Trophoblast cell (in vitro differentiated cells and primary cell): ENCODE data around the gene AKAP13.
"Not testable (repeated sequence)": the region's sequence is repeated elsewhere in the genome, so short reads cannot be mapped to it uniquely, and the experiment has no call there.

Experiments
- DNase-seq, 2 donors: peaks; one replicate each; pipeline ENCODE4 v3.0.0-alpha.2; 2016
- H2AFZ ChIP-seq: 2 replicates; pipeline ENCODE4 v1.6.1; 2013; ENCODE audit warnings: low read length, moderate library complexity, mild to moderate bottlenecking; ENCODE audit not compliant: insufficient read depth, poor library complexity
- H2AK5ac ChIP-seq: 2 replicates; pipeline ENCODE4 v1.6.1; 2013; ENCODE audit warnings: mild to moderate bottlenecking, low read length
- H2BK120ac ChIP-seq: 2 replicates; pipeline ENCODE4 v1.6.1; 2013; ENCODE audit warnings: low read length, mild to moderate bottlenecking, moderate library complexity; ENCODE audit not compliant: insufficient read depth, poor library complexity
- H2BK12ac ChIP-seq: 2 replicates; pipeline ENCODE4 v1.6.1; 2013; ENCODE audit warnings: mild to moderate bottlenecking, low read length, moderate library complexity
- H2BK5ac ChIP-seq: 2 replicates; pipeline ENCODE4 v1.6.1; 2013; ENCODE audit warnings: low read length, low read depth, moderate library complexity, mild to moderate bottlenecking; ENCODE audit not compliant: poor library complexity
- H3K14ac ChIP-seq: 2 replicates; pipeline ENCODE4 v1.6.1; 2013; ENCODE audit warnings: mild to moderate bottlenecking, low read length
- H3K18ac ChIP-seq: 2 replicates; pipeline ENCODE4 v1.6.1; 2013; ENCODE audit warnings: mild to moderate bottlenecking, low read length
- H3K23ac ChIP-seq: 2 replicates; pipeline ENCODE4 v1.6.1; 2013; ENCODE audit warnings: low read length
- H3K27ac ChIP-seq: 2 replicates; pipeline ENCODE4 v1.5.1; 2013; ENCODE audit warnings: low read depth, mild to moderate bottlenecking, inconsistent platforms, low read length, moderate library complexity
- H3K27me3 ChIP-seq: 2 replicates; pipeline ENCODE4 v1.6.1; 2013; ENCODE audit warnings: inconsistent platforms, mild to moderate bottlenecking, low read length, moderate library complexity; ENCODE audit not compliant: insufficient read depth
- H3K36me3 ChIP-seq, 2 experiments: 1 replicate in 1 of 2; 2 replicates in 1 of 2; pipeline ENCODE4 v1.6.1; 2013; ENCODE audit warnings: low read length in 2 of 2, mild to moderate bottlenecking in 2 of 2, moderate library complexity in 1 of 2; ENCODE audit not compliant: insufficient read depth in 2 of 2, control insufficient read depth in 1 of 2
- H3K4ac ChIP-seq: 2 replicates; pipeline ENCODE4 v1.6.1; 2013; ENCODE audit warnings: low read depth, mild to moderate bottlenecking, low read length, moderate library complexity
- H3K4me1 ChIP-seq, 2 experiments: 1 replicate in 1 of 2; 2 replicates in 1 of 2; pipeline ENCODE4 v1.6.1; 2013; ENCODE audit warnings: low read length in 2 of 2, mild to moderate bottlenecking in 2 of 2, moderate library complexity in 1 of 2; ENCODE audit not compliant: insufficient read depth in 2 of 2, control insufficient read depth in 1 of 2
- H3K4me2 ChIP-seq: 2 replicates; pipeline ENCODE4 v1.6.1; 2013; ENCODE audit warnings: inconsistent platforms, mild to moderate bottlenecking, low read length, moderate library complexity
- H3K4me3 ChIP-seq: 2 replicates; pipeline ENCODE4 v1.5.1; 2013; ENCODE audit warnings: mild to moderate bottlenecking, low read depth, low read length, inconsistent platforms
- H3K79me1 ChIP-seq: one replicate; pipeline ENCODE4 v1.6.1; 2013; ENCODE audit warnings: low read length
- H3K79me2 ChIP-seq: 2 replicates; pipeline ENCODE4 v1.6.1; 2013; ENCODE audit warnings: low read length, mild to moderate bottlenecking; ENCODE audit not compliant: control insufficient read depth, insufficient read depth, poor library complexity
- H3K9ac ChIP-seq: 2 replicates; pipeline ENCODE4 v1.6.1; 2013; ENCODE audit warnings: mild to moderate bottlenecking, low read length
- H3K9me3 ChIP-seq: 2 replicates; pipeline ENCODE4 v1.6.1; 2013; ENCODE audit warnings: low read depth, mild to moderate bottlenecking, control low read depth, inconsistent platforms, low read length; ENCODE audit not compliant: insufficient read depth
- H4K12ac ChIP-seq: 2 replicates; pipeline ENCODE4 v1.6.1; 2013; ENCODE audit warnings: low read depth, mild to moderate bottlenecking, low read length, moderate library complexity
- H4K8ac ChIP-seq: 2 replicates; pipeline ENCODE4 v1.6.1; 2013; ENCODE audit warnings: low read depth, mild to moderate bottlenecking, low read length, moderate library complexity
- H4K91ac ChIP-seq: one replicate; pipeline ENCODE4 v1.6.1; 2013; ENCODE audit warnings: low read depth, mild to moderate bottlenecking, low read length, moderate library complexity
- WGBS: extraction: QIAGEN DNeasy Blood & Tissue Kit; methylation state at CpG from one replicate; pipeline ENCODE4 v1.1.7; 2013; ENCODE audit warnings: missing lambda C conversion rate; ENCODE audit not compliant: insufficient read length, insufficient coverage; ENCODE audit errors: extremely low coverage; 5-methylcytosine and 5-hydroxymethylcytosine counted together

The AKAP13 gene

DNA sequence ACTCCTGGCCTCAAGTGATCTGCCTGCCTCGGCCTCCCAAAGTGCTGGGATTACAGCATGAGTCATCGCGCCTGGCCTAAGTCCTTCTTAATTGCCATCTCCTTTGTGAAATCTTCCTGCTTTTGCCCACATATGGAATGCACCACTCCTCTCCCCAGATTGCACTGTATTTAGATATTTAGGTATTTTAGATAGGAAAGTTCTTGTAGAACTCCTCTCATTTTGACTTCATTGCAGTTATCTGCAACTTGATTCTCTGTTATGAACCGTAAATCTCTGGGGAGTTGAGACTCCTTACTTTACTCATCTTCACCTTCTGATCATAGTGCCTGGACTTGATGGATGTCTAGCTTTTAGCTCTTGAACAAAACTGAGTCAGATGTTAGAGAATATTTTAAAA, 150.7 kb downstream of the AKAP13 start:
- no peak overlapping the region for H4K12ac ChIP-seq
- H3K36me3 ChIP-seq, result peaks cover 2 to 17% of the 10 kb centered on the region in 2 experiments
- no peak overlapping the region for H3K9ac ChIP-seq
- H3K27me3 ChIP-seq, result no peaks in the 10 kb centered on the region
- no peak for DNase-seq
- H3K18ac ChIP-seq, result no peak overlapping the region
- H2AFZ ChIP-seq, result no peak overlapping the region
- no peaks in the 10 kb centered on the region for H3K4me1 ChIP-seq
- no peak overlapping the region for H3K4me2 ChIP-seq
- no peak overlapping the region for H3K4me3 ChIP-seq
- H4K91ac ChIP-seq, result no peak overlapping the region
- no peak overlapping the region for H2BK5ac ChIP-seq
- no peaks in the 10 kb centered on the region for H3K79me2 ChIP-seq
- no peaks in the 10 kb centered on the region for H3K9me3 ChIP-seq
- H2BK12ac ChIP-seq, result no peak overlapping the region
- no peak overlapping the region for H4K8ac ChIP-seq
- no peak overlapping the region for H3K27ac ChIP-seq
- no peak overlapping the region for H3K4ac ChIP-seq
- no peak overlapping the region for H3K23ac ChIP-seq
- WGBS, result no CpG with 5 or more reads among the region's 4 CpGs
- no peak overlapping the region for H2AK5ac ChIP-seq
- no peaks in the 10 kb centered on the region for H3K79me1 ChIP-seq
- H2BK120ac ChIP-seq, result no peak overlapping the region
- H3K14ac ChIP-seq, result no peak overlapping the region

DNA sequence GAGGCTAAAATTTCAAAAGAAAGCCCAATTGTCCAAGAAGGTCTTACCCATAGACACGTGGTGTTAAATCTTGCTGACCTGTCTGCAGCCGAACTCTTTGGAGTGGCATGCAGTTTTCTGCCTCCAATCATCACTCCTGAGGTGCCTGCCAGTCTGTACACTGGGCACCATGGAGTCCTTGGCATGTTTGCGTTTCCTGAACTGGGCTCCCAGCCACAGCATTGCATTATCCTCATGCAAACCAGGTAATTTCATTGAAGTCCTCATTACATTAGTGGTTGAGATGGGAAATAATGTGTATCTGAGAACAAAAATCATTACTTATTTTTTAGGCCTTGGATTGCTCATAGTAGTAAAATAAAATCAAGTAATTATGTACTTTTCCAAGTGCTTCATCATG, 152.3 kb downstream of the AKAP13 start:
- no peak overlapping the region for H2BK120ac ChIP-seq

DNA sequence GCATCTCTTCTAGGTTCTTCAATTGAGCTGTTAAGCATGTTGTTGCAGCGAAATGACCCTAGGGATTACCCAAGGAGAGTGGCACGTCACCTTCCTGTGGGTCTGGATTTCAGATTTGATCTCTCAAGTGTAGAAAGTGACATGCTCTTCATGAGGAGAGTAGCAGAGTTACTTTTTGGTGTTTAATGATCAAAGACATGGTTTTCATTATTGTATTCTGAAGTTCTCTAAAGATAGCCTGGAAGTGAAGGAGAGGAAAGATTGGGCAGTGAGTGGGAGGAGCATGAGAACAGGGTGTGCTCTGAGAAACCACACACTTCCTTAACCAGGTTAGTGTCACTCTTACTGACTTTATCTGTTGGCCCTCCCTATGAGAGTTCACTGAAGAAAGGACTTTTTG, 153.6 kb downstream of the AKAP13 start:
- H3K23ac ChIP-seq, result no peak overlapping the region
- no peak overlapping the region for H2BK12ac ChIP-seq
- no peak for DNase-seq

More for the DNA sequence above, 152.3 kb downstream of the AKAP13 start:
- Histone ChIP-seq H3K18ac (no peak overlapping the region), H3K36me3 (peaks cover 2 to 14% of the 10 kb centered on the region in 2 experiments), H3K4me1 (no peaks in the 10 kb centered on the region), H4K91ac (no peak overlapping the region), H3K9me3 (no peaks in the 10 kb centered on the region), H3K79me1 (no peaks in the 10 kb centered on the region), H2BK12ac (no peak overlapping the region), H2BK5ac (no peak overlapping the region), H4K12ac (no peak overlapping the region), H3K4ac (no peak overlapping the region), H3K4me3 (no peak overlapping the region), H4K8ac (no peak overlapping the region), H3K27ac (no peak overlapping the region), H3K9ac (no peak overlapping the region), H2AFZ (no peak overlapping the region), H3K23ac (no peak overlapping the region), H2AK5ac (no peak overlapping the region), H3K27me3 (no peaks in the 10 kb centered on the region), H3K4me2 (no peak overlapping the region), H3K14ac (no peak overlapping the region), H3K79me2 (no peaks in the 10 kb centered on the region)
- WGBS, result no CpG with 5 or more reads among the region's 3 CpGs
- no peak for DNase-seq

DNA sequence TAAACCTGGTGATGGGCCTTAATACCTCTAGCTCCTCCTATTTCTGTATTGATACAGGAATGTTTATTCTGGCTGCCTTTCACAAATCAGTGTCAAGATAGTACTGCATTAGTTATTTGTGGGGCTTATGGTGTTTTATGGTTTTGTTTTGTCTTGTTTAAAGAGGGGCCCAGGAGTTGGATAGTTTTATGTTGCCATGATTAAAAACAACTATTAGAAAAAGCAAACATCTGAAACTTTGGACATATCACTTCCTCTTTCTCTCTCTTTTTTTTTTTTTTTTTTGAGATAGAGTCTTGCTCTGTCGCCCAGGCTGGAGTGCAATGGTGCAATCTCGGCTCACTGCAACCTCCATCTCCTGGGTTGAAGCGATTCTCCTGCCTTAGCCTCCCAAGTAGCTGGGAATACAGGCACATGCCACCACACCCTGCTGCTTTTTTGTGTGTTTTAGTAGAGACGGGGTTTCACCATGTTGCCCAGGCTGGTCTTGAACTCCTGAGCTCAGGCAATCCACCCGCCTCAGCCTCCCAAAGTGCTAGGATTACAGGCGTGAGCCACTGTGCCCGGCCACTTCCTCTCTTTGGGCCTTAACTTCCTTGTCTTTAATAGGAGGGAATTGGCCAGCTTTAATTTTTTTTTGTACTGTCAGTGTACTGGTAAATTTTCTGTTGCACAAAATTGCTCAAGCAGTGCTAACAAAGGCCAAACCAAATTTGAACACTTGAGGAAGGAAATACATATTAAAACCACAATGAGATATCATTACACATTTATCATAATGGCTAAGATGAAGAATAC, 155.3 kb downstream of the AKAP13 start:
- H3K18ac ChIP-seq, H3K14ac ChIP-seq, H3K27ac ChIP-seq, H2AFZ ChIP-seq, H3K79me1 ChIP-seq, H4K8ac ChIP-seq, H3K4me2 ChIP-seq, H3K79me2 ChIP-seq, H2BK12ac ChIP-seq, H3K4me1 ChIP-seq, H2BK120ac ChIP-seq, H3K9ac ChIP-seq, H3K27me3 ChIP-seq, H4K91ac ChIP-seq, DNase-seq, H2AK5ac ChIP-seq, H3K4me3 ChIP-seq, H3K9me3 ChIP-seq, H2BK5ac ChIP-seq, H4K12ac ChIP-seq, H3K23ac ChIP-seq, H3K4ac ChIP-seq: not testable (repeated sequence)
- no CpG with 5 or more reads among the region's 7 CpGs for WGBS
- H3K36me3 ChIP-seq, result peaks cover 4 to 17% of the 10 kb centered on the region in 2 experiments

More for the DNA sequence above, 153.6 kb downstream of the AKAP13 start:
- Histone ChIP-seq H3K18ac (no peak overlapping the region), H3K14ac (no peak overlapping the region), H2BK5ac (no peak overlapping the region), H3K27me3 (no peaks in the 10 kb centered on the region), H4K91ac (no peak overlapping the region), H2AFZ (no peak overlapping the region), H4K12ac (no peak overlapping the region), H2BK120ac (no peak overlapping the region), H3K4me2 (no peak overlapping the region), H3K27ac (no peak overlapping the region), H3K9me3 (no peaks in the 10 kb centered on the region), H3K9ac (no peak overlapping the region), H3K79me2 (no peaks in the 10 kb centered on the region), H3K4me3 (no peak overlapping the region), H3K4me1 (no peaks in the 10 kb centered on the region), H3K36me3 (peaks cover 4 to 14% of the 10 kb centered on the region in 2 experiments), H2AK5ac (no peak overlapping the region), H3K79me1 (no peaks in the 10 kb centered on the region), H4K8ac (no peak overlapping the region), H3K4ac (no peak overlapping the region)
- whole genome bisulfite sequencing, result no CpG with 5 or more reads among the region's 2 CpGs
